ENCODE measurements around the gene SOX30.
"Not testable (repeated sequence)": the region's sequence is repeated elsewhere in the genome, so short reads cannot be mapped to it uniquely, and the experiment has no call there.

Gene SOX30

DNA sequence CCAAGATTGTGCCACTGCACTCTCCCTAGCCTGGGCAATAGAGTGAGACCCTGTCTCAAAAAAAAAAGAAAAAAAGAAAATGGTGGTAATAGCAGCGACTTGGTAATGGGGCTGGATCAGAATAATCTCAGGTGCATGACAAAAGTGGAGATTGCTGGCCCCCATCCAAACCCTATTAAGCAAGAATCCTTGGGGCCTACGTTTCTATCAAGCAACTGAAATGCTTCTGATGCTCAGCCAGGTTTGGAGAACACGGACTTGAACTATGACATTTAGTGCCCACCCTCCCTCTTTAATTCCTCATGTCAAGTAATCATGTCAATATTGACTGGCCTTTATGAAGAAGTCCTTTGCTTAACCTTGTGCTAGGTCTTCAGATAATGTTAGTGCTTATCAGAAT is 25.7 kb upstream of the SOX30 start:
- TF ChIP-seq EZH2phosphoT487 (IDR thresholded peaks at IDR 0.05; ENCODE audit: low read length) (no peak), EZH2 (optimal IDR thresholded peaks at IDR 0.05; ENCODE audit: low read depth, low read length) (no peak)
- TF ChIP-seq, protein P1, sequence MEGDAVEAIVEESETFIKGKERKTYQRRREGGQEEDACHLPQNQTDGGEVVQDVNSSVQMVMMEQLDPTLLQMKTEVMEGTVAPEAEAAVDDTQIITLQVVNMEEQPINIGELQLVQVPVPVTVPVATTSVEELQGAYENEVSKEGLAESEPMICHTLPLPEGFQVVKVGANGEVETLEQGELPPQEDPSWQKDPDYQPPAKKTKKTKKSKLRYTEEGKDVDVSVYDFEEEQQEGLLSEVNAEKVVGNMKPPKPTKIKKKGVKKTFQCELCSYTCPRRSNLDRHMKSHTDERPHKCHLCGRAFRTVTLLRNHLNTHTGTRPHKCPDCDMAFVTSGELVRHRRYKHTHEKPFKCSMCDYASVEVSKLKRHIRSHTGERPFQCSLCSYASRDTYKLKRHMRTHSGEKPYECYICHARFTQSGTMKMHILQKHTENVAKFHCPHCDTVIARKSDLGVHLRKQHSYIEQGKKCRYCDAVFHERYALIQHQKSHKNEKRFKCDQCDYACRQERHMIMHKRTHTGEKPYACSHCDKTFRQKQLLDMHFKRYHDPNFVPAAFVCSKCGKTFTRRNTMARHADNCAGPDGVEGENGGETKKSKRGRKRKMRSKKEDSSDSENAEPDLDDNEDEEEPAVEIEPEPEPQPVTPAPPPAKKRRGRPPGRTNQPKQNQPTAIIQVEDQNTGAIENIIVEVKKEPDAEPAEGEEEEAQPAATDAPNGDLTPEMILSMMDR (IDR thresholded peaks at IDR 0.05; ENCODE audit: low read length) = no peak
- Histone ChIP-seq H3K9ac (ENCODE audit: low read length) (no peak overlapping the region), H3F3A (ENCODE audit: insufficient read depth, low read length) (no peaks in the 10 kb centered on the region), H3K4me2 (ENCODE audit: low read depth, low read length) (no peak overlapping the region), H3K9me2 (replicated peaks; ENCODE audit: insufficient read depth, low read length) (no peaks in the 10 kb centered on the region), H2AFZ (ENCODE audit: low read length) (no peak overlapping the region), H3K27ac (ENCODE audit: low read length) (no peak overlapping the region), H3K36me3 (replicated peaks; ENCODE audit: insufficient read depth, low read length) (no peaks in the 10 kb centered on the region), H3K4me3 (ENCODE audit: low read length) (no peak overlapping the region), H3K4me1 (ENCODE audit: low read length) (no peaks in the 10 kb centered on the region), H3K79me2 (ENCODE audit: low read length) (no peaks in the 10 kb centered on the region), H3K27me3 (replicated peaks; ENCODE audit: insufficient read depth, low read length) (no peaks in the 10 kb centered on the region), H4K20me1 (ENCODE audit: insufficient read depth, low read length) (no peaks in the 10 kb centered on the region), H3K9me3 (replicated peaks; ENCODE audit: insufficient read depth, low read length) (no peaks in the 10 kb centered on the region)
- no peak for DNase-seq

DNA sequence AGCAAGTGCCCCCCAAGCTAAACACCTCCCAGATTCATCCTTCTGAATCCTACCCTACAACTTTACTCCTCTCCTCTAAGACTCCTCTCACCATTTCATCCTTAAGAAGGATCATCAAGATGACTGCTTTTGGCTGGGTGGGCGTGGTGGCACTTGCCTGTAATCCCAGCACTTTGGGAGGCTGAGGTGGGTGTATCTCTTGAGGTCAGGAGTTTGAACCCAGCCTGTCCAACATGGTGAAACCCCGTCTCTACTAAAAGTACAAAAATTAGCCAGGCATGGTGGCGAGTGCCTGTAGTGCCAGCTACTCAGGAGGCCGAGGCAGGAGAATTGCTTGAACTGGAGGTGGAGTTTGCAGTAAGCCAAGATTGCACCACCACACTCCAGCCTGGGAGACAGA is 22.1 kb upstream of the SOX30 start:
- H3K36me3 ChIP-seq (replicated peaks; ENCODE audit: insufficient read depth, low read length); H3K4me1 ChIP-seq (ENCODE audit: low read length); H3K4me3 ChIP-seq (ENCODE audit: low read length); H2AFZ ChIP-seq (ENCODE audit: low read length); H3K9ac ChIP-seq (ENCODE audit: low read length); H3K4me2 ChIP-seq (ENCODE audit: low read depth, low read length); H3F3A ChIP-seq (ENCODE audit: insufficient read depth, low read length); H3K27ac ChIP-seq (ENCODE audit: low read length); H3K9me2 ChIP-seq (replicated peaks; ENCODE audit: insufficient read depth, low read length); H3K9me3 ChIP-seq (replicated peaks; ENCODE audit: insufficient read depth, low read length); H3K79me2 ChIP-seq (ENCODE audit: low read length); H4K20me1 ChIP-seq (ENCODE audit: insufficient read depth, low read length); DNase-seq: not testable (repeated sequence)
- H3K27me3 ChIP-seq (replicated peaks; ENCODE audit: insufficient read depth, low read length) = peaks cover 11% of the 10 kb centered on the region; the same call in 1 of the 2 replicates

DNA sequence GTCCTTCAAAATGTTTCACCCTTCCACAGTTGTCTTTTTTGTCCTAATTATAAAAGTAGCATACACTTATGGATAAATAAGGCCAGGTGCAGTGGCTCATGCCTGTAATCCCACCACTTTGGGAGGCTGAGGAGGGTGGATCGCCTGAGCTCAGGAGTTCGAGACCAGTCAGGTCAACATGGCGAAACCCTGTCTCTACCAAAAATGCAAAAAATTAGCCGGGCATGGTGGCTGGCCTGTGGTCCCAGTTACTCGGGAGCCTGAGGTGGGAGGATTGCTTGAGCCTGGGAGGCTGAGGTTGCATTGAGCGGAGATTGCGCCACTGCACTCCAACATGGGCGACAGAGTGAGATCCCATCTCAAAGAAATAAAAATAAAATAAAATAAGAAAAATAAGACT is 20.7 kb upstream of the SOX30 start:
- TF ChIP-seq, protein P1 (IDR thresholded peaks at IDR 0.05; ENCODE audit: low read length) = no peak
- no peak for TF ChIP-seq EZH2 (optimal IDR thresholded peaks at IDR 0.05; ENCODE audit: low read depth, low read length)
- TF ChIP-seq EZH2phosphoT487 (IDR thresholded peaks at IDR 0.05; ENCODE audit: low read length) = no peak
- Histone ChIP-seq H3K79me2 (ENCODE audit: low read length) (no peaks in the 10 kb centered on the region), H3K36me3 (replicated peaks; ENCODE audit: insufficient read depth, low read length) (no peaks in the 10 kb centered on the region), H3K4me3 (ENCODE audit: low read length) (no peak overlapping the region), H3K9me3 (replicated peaks; ENCODE audit: insufficient read depth, low read length) (no peaks in the 10 kb centered on the region), H3K27me3 (replicated peaks; ENCODE audit: insufficient read depth, low read length) (peaks cover 11% of the 10 kb centered on the region; the same call in 1 of the 2 replicates), H3K4me2 (ENCODE audit: low read depth, low read length) (no peak overlapping the region), H3K27ac (ENCODE audit: low read length) (no peak overlapping the region), H4K20me1 (ENCODE audit: insufficient read depth, low read length) (no peaks in the 10 kb centered on the region), H3K9me2 (replicated peaks; ENCODE audit: insufficient read depth, low read length) (no peaks in the 10 kb centered on the region), H3K9ac (ENCODE audit: low read length) (no peak overlapping the region), H3F3A (ENCODE audit: insufficient read depth, low read length) (no peaks in the 10 kb centered on the region), H3K4me1 (ENCODE audit: low read length) (no peaks in the 10 kb centered on the region), H2AFZ (ENCODE audit: low read length) (no peak overlapping the region)
- DNase-seq = no peak

DNA sequence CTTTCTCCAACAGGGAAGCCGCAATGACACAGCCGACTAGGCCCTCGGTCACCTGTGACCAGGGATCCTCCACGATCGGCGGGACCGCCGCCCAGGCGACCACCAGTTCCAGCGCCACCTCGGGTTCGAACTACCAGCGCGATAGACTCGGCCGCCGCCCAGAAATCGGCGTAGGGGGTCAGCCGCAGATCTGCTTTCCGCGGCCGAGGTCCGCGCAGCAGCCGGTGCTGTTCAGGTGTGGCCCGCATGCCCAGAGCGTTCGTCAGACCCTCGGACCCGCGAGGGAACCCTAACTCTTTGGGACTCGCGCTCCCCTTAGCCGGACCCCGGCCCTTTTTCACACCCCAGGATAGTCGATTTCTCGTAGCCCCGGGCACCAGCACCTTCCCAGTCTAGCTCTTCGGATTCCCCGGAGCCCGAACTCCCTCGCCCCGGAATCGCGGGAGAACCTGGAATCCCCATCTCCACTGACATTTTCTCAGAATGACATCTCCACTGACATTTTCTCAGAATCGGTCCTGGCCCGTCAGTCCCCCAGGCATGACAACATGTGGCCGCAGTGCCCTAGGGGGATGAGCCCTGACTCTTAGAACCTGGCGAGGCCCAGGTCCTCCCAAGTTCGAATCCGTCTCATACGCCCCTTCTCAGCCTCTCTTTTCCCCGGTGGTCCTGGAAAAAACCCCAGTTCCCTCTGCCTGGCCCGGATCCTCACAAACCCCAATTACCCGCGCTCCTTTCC is 19.5 kb upstream of the SOX30 start:
- Histone ChIP-seq H3K4me2 (ENCODE audit: low read depth, low read length) (peak overlapping the region; percentile 94), H2AFZ (ENCODE audit: low read length) (peak overlapping the region; percentile 75), H4K20me1 (ENCODE audit: insufficient read depth, low read length) (no peaks in the 10 kb centered on the region), H3K27ac (ENCODE audit: low read length) (no peak overlapping the region), H3K36me3 (replicated peaks; ENCODE audit: insufficient read depth, low read length) (no peaks in the 10 kb centered on the region), H3K9ac (ENCODE audit: low read length) (no peak overlapping the region), H3F3A (ENCODE audit: insufficient read depth, low read length) (no peaks in the 10 kb centered on the region), H3K9me2 (replicated peaks; ENCODE audit: insufficient read depth, low read length) (no peaks in the 10 kb centered on the region), H3K4me1 (ENCODE audit: low read length) (no peaks in the 10 kb centered on the region), H3K4me3 (ENCODE audit: low read length) (peak overlapping the region; percentile 70), H3K79me2 (ENCODE audit: low read length) (no peaks in the 10 kb centered on the region), H3K9me3 (replicated peaks; ENCODE audit: insufficient read depth, low read length) (no peaks in the 10 kb centered on the region), H3K27me3 (replicated peaks; ENCODE audit: insufficient read depth, low read length) (peaks cover 11% of the 10 kb centered on the region; the same call in 1 of the 2 replicates)
- no peak for TF ChIP-seq EZH2 (optimal IDR thresholded peaks at IDR 0.05; ENCODE audit: low read depth, low read length)
- TF ChIP-seq EZH2phosphoT487 (IDR thresholded peaks at IDR 0.05; ENCODE audit: low read length) = no peak
- TF ChIP-seq, protein P1 (IDR thresholded peaks at IDR 0.05; ENCODE audit: low read length) = no peak
- DNase-seq = no peak
